Activated naive CD4-positive, alpha-beta T cell treated with Interleukin-2 at 50 U/mL for 16 hours (primary cell): Measurements from ENCODE around the gene GPC3.
"Not testable (repeated sequence)": the region's sequence is repeated elsewhere in the genome, so short reads cannot be mapped to it uniquely, and the experiment has no call there.

Source experiments
- DNase-seq: peaks from one replicate; pipeline ENCODE4 v3.0.0-alpha.2; 2020

The GPC3 gene

DNA sequence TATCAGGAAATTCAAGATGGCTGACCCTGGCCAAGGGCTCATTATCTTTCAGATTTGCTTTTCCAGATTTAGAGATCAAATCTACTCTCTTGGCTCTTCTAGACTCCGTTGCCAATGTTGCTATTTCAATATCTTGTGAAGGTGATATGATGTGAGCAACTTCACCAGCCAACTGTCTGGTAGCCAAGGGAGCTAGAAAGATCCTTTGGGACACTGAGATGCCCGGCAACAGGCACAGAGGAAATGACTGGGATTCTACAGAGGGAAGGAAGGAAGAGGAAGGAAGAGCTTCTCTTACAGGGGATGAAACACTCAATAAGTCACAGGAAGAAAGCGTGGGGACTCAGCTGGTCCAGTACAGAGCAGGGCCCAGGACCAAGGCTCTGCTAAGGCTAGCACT lies 448.3 kb downstream of the GPC3 start:
- DNase-seq = no peak

GRCh38 chrX:133535066-133535465 lies 450.3 kb downstream of the GPC3 start:
- no peak for DNase-seq

GRCh38 chrX:133534172-133534571 lies 451.2 kb downstream of the GPC3 start:
- DNase-seq = no peak

GRCh38 chrX:133533249-133533648 lies 452.1 kb downstream of the GPC3 start:
- DNase-seq = no peak

- no peak for DNase-seq
Observed at GRCh38 chrX:133530960-133531359, 454.4 kb downstream of the GPC3 start.

- no peak for DNase-seq
Observed at GRCh38 chrX:133529578-133529977, 455.8 kb downstream of the GPC3 start.

- no peak for DNase-seq
Observed at GRCh38 chrX:133527825-133528224, 457.6 kb downstream of the GPC3 start.

GRCh38 chrX:133527415-133527814 lies 458.0 kb downstream of the GPC3 start:
- DNase-seq = no peak

DNA sequence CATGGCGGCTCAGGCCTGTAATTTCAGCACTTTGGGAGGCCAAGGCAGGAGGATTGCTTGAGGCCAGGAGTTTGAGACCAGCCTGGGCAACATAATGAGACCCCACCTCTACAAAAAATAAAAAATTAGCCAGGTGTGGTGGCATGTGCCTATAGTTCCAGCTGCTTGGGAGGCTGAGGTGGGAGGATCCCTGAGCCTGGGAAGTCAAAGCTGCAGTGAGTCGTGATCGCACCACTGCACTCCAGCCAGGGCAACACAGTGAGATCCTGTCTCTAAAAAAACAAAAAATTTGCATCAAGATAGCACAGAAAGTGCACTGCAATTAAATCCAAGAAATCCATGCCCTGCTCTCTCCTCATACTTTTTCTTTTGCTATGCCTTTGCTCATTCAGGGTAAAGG lies 458.6 kb downstream of the GPC3 start:
- DNase-seq = not testable (repeated sequence)

- no peak for DNase-seq
Observed at GRCh38 chrX:133523526-133523925, 461.9 kb downstream of the GPC3 start.

DNA sequence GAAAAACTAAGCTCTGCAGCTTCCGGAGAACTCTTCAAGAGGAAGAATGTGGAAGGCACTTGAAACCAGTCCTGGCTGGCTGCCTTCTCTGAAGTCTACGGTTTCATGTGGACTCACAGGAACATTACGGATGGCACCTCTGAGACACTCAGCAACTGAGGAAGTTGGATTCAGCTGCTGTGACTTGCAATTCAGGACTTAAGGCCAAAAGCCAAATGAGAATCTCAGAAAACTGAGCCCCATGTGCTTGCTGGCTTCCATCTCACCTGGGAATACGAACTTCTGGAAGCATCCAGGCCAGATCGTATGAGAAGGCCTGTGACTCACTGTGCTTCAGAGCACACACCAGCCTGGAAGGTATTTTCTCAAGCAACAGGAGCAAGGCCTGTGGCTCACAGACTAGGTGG lies 462.3 kb downstream of the GPC3 start:
- DNase-seq = no peak

GRCh38 chrX:133516686-133517085 lies 468.7 kb downstream of the GPC3 start:
- no peak for DNase-seq

- DNase-seq = no peak
Observed at GRCh38 chrX:133514486-133514885, 470.9 kb downstream of the GPC3 start.

DNA sequence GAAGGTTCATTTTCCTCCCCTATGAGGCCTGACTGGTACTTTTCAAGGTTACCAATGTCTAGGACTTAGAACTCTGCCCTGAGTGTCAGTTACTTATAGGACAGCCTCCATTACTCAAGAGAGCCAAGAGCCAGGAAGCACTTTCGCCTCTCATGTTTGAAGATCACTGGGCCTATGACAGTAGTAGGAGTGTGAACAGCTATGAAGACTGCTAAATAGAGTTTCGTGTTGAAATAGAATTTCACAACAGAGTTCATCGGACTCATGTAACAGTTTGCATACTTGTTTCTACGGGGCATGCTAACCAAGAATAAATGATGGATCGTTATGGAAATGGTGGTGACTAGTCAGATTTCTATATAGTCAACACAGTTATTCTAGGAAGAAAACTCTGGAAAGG lies 472.3 kb downstream of the GPC3 start:
- no peak for DNase-seq

GRCh38 chrX:133511041-133511440 lies 474.4 kb downstream of the GPC3 start:
- DNase-seq = no peak

DNA sequence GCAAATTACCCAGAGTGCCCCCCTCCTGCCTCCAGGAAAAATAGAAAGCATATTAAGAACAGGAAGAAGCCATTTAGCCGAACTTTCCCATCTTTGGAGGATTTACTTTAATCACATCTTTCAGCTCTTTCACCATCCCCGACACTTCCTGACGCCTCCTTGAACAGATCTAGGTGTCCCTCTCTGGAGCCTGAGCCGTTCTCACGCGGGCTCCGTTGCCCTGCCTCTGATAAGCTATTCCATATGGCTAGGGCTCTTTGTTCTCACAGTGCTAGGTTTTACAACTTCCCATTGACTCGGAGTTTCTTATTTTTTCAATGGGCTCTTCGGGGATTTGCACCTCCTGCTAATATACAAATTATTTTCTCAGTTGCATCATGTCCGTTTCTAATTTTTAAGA lies 488.0 kb downstream of the GPC3 start:
- DNase-seq = no peak

- DNase-seq = no peak
Observed at GRCh38 chrX:133495464-133496391, 489.7 kb downstream of the GPC3 start.

- no peak for DNase-seq
Observed at GRCh38 chrX:133493366-133493765, 492.0 kb downstream of the GPC3 start.

DNA sequence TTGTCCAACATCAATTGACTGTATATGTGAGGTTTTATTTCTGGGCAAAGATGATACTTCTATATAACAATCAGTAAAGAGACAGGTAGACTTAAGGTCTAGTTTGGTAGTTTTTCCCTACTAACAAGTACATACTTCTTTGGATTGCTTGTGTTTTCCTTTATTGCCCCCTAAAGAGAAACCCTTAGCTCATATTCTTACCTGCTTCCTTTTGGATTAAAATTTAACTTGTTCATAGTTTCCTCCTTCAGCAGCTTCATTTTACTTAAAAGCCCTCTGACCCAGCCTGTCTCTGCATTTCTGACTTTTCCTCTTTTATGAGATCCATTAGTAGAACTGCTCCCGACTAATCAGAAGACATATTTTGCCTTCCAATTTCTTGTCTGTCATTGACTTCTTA lies 494.4 kb downstream of the GPC3 start:
- DNase-seq = no peak
